HEK293 (cell line): ENCODE measurements around the gene BTBD16.

ENCODE experiments used
- CTCF ChIA-PET: fragments of 350-600 bp; formaldehyde crosslinking; extraction: SDS; loops from one replicate; lab custom pipeline; 2021; ENCODE audit warnings: antibody characterized with exemption; lab: Yijun Ruan, JAX
- POLR2A ChIA-PET: fragments of 300-600 bp; formaldehyde crosslinking; extraction: SDS; loops from one replicate; lab custom pipeline; 2020; ENCODE audit warnings: antibody characterized with exemption, inconsistent platforms; lab: Yijun Ruan, JAX
- H3K27ac ChIP-seq: fragments of 200-500 bp; sonication (Bioruptor generic); 2 replicates; pipeline ENCODE4 v1.5.1; 2014; ENCODE audit warnings: low read depth, low read length, control low read depth, inconsistent platforms; ENCODE audit errors: extremely low read depth
- H3K36me3 ChIP-seq, 2 experiments: fragments of 200-500 bp in 1 of 2; sonication (Bioruptor generic) in 1 of 2; 1 replicate in 1 of 2; 2 replicates in 1 of 2; pipeline ENCODE4 v1.5.1; 2014 to 2017; ENCODE audit warnings: inconsistent platforms in 2 of 2, low read length in 2 of 2; ENCODE audit not compliant: control insufficient read depth in 2 of 2, insufficient read depth in 1 of 2
- H3K4me1 ChIP-seq: fragments of 200-500 bp; sonication (Bioruptor generic); 2 replicates; pipeline ENCODE4 v1.5.1; 2014; ENCODE audit warnings: mild to moderate bottlenecking, low read length, inconsistent platforms; ENCODE audit not compliant: control insufficient read depth, insufficient read depth
- H3K4me3 ChIP-seq: 2 replicates; pipeline ENCODE4 v1.5.1; 2011; ENCODE audit warnings: low read depth, mild to moderate bottlenecking, control low read depth, low read length, moderate library complexity
- H3K9me3 ChIP-seq: fragments of 200-500 bp; sonication (Bioruptor generic); 2 replicates; pipeline ENCODE4 v1.5.1; 2014; ENCODE audit warnings: low read depth, low read length, inconsistent platforms; ENCODE audit not compliant: control insufficient read depth, insufficient read depth
- PRDM1 ChIP-seq: fragments of 450-650 bp; formaldehyde crosslinking; IDR thresholded peaks from 2 replicates; pipeline ENCODE4; 2016; ENCODE audit warnings: missing biosample characterization, missing genetic modification characterization
- ZNF10 ChIP-seq: fragments of 450-650 bp; formaldehyde crosslinking; IDR thresholded peaks from 2 replicates; pipeline ENCODE4 v1.5.1; 2017; ENCODE audit warnings: missing biosample characterization, missing genetic modification characterization
- ZNF37A ChIP-seq: fragments of 450-650 bp; IDR thresholded peaks from 2 replicates; pipeline ENCODE4 v1.5.1; 2018; ENCODE audit warnings: missing biosample characterization, missing genetic modification characterization
- ZNF510 ChIP-seq: fragments of 450-650 bp; formaldehyde crosslinking; IDR thresholded peaks from 2 replicates; pipeline ENCODE4 v1.5.1; 2018; ENCODE audit warnings: mild to moderate bottlenecking, missing genetic modification characterization, missing biosample characterization; ENCODE audit not compliant: insufficient replicate concordance
- ZNF654 ChIP-seq: fragments of 450-650 bp; formaldehyde crosslinking; IDR thresholded peaks from 2 replicates; pipeline ENCODE4 v1.5.1; 2016; ENCODE audit warnings: low read depth, missing biosample characterization, missing genetic modification characterization
- ZNF768 ChIP-seq: fragments of 450-650 bp; formaldehyde crosslinking; IDR thresholded peaks from 2 replicates; pipeline ENCODE4 v1.5.1; 2018; ENCODE audit warnings: missing biosample characterization, mild to moderate bottlenecking, missing genetic modification characterization
- ZSCAN23 ChIP-seq: fragments of 450-650 bp; formaldehyde crosslinking; IDR thresholded peaks from 2 replicates; pipeline ENCODE4 v1.5.1; 2016; ENCODE audit warnings: missing biosample characterization, missing genetic modification characterization
- TF ChIP-seq, protein P1 (sequence below): fragments of 450-650 bp; formaldehyde crosslinking; IDR thresholded peaks from 2 replicates; pipeline ENCODE4 v1.5.1; 2016; ENCODE audit warnings: missing biosample characterization, missing genetic modification characterization
- TF ChIP-seq, protein P2 (sequence below): fragments of 450-650 bp; formaldehyde crosslinking; IDR thresholded peaks from 2 replicates; pipeline ENCODE4 v1.5.1; 2016; ENCODE audit warnings: missing biosample characterization, missing genetic modification characterization
- TF ChIP-seq, protein P3 (sequence below): fragments of 450-650 bp; formaldehyde crosslinking; IDR thresholded peaks from 2 replicates; pipeline ENCODE4 v1.5.1; 2016; ENCODE audit warnings: missing biosample characterization, missing genetic modification characterization
- TF ChIP-seq, protein P4 (sequence below): fragments of 450-650 bp; formaldehyde crosslinking; optimal IDR thresholded peaks from 2 replicates; pipeline ENCODE3; 2016; ENCODE audit warnings: missing biosample characterization, mild to moderate bottlenecking, missing genetic modification characterization

The BTBD16 gene

DNA sequence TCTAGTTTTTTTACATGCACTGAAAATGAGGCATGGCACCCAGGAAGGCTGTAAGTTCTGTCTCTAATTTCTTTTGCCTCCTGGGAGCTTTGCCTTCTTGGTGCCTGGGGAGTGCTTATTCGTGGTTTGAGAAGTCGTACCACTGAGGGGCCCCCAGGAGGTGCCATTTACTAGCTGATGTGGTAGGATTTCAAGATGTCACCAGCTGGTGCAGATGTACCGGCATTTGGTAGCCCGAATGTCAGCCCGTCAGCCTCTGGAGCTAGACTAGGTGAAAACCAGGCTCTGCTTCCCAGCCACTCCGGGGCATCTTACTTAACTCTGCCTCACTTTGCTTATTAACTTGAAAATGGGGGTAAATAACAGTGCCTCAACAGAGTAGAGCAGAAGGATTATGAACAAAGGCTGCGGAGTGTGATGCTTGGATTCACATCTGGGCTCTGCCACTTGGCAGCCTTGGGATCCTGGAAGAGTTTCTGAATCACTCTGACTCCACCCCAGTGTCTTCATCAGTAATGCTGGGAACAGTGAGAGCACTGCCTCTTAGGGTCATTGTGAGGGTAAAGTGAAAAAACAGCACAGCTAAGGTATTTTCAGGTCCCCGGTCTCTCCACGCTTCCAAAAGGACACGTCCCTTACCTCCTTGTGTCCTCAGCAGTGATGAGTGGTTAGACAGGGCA, 31.4 kb upstream of the BTBD16 start (continued):
- TF ChIP-seq ZNF10 (tag by site-specific recombination) (no peak), ZNF510 (no peak), ZSCAN23 (tag by site-specific recombination) (no peak), ZNF37A (no peak), ZNF654 (tag by site-specific recombination) (no peak)
- TF ChIP-seq, protein P1, sequence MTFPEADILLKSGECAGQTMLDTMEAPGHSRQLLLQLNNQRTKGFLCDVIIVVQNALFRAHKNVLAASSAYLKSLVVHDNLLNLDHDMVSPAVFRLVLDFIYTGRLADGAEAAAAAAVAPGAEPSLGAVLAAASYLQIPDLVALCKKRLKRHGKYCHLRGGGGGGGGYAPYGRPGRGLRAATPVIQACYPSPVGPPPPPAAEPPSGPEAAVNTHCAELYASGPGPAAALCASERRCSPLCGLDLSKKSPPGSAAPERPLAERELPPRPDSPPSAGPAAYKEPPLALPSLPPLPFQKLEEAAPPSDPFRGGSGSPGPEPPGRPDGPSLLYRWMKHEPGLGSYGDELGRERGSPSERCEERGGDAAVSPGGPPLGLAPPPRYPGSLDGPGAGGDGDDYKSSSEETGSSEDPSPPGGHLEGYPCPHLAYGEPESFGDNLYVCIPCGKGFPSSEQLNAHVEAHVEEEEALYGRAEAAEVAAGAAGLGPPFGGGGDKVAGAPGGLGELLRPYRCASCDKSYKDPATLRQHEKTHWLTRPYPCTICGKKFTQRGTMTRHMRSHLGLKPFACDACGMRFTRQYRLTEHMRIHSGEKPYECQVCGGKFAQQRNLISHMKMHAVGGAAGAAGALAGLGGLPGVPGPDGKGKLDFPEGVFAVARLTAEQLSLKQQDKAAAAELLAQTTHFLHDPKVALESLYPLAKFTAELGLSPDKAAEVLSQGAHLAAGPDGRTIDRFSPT (tag by site-specific recombination): no peak

DNA sequence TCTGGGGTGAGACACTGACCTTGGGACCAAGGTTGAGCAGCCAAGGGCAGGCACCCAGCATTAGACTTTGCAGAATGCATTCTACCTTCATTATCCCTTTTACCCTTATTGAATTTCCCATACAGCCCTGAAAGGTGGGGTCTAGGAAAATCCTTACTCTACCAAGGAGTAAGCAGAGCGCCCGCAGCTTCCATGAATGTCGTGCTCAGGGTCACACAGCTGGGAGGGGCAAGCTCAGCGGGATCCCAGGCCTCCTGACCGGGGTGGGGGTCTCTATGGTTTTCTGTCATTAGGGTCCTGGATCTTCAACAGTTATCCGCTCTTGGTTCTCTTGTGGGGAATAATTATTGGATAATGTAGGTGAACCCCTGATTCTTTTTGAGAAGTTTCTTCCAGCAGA, 30.7 kb upstream of the BTBD16 start:
- CTCF ChIA-PET: interaction anchor here (1.4 kb wide), 1 partner anchor 27 kb away, joined by 4 read pairs; no protein-coding TSS in a partner anchor
- Histone ChIP-seq H3K9me3 (no peaks in the 10 kb centered on the region), H3K27ac (no peak overlapping the region), H3K36me3 (peaks cover 0 to 16% of the 10 kb centered on the region in 2 experiments; a peak in 2 of 3 replicates), H3K4me3 (no peak overlapping the region), H3K4me1 (no peaks in the 10 kb centered on the region)
- POLR2A ChIA-PET: no interaction called here
- TF ChIP-seq PRDM1 (tag by site-specific recombination): no peak

DNA sequence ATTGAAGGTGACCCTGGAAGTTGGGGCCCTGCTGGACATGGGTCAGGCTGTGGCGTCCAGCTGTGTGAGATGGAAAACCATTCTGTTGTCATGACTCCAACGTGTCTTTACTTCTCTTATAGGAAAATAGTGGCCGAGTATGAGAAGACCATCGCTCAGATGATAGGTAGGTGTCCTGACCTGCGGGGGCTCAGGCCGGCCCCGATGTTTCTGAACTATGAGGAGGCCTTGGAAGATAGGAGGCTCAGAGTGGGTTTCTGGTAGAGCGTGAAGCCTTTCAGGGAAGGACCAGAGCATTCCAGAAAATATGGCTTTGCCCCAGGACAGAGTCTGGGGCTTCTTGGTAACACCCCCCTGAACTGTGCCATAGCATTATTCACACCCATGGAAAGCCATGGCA, 29.3 kb upstream of the BTBD16 start:
- no peak overlapping the region for H3K27ac ChIP-seq
- H3K4me3 ChIP-seq: no peak overlapping the region
- TF ChIP-seq, protein P2, sequence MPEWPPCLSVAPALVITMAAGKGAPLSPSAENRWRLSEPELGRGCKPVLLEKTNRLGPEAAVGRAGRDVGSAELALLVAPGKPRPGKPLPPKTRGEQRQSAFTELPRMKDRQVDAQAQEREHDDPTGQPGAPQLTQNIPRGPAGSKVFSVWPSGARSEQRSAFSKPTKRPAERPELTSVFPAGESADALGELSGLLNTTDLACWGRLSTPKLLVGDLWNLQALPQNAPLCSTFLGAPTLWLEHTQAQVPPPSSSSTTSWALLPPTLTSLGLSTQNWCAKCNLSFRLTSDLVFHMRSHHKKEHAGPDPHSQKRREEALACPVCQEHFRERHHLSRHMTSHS (tag by site-specific recombination): no peak
- TF ChIP-seq, protein P3, sequence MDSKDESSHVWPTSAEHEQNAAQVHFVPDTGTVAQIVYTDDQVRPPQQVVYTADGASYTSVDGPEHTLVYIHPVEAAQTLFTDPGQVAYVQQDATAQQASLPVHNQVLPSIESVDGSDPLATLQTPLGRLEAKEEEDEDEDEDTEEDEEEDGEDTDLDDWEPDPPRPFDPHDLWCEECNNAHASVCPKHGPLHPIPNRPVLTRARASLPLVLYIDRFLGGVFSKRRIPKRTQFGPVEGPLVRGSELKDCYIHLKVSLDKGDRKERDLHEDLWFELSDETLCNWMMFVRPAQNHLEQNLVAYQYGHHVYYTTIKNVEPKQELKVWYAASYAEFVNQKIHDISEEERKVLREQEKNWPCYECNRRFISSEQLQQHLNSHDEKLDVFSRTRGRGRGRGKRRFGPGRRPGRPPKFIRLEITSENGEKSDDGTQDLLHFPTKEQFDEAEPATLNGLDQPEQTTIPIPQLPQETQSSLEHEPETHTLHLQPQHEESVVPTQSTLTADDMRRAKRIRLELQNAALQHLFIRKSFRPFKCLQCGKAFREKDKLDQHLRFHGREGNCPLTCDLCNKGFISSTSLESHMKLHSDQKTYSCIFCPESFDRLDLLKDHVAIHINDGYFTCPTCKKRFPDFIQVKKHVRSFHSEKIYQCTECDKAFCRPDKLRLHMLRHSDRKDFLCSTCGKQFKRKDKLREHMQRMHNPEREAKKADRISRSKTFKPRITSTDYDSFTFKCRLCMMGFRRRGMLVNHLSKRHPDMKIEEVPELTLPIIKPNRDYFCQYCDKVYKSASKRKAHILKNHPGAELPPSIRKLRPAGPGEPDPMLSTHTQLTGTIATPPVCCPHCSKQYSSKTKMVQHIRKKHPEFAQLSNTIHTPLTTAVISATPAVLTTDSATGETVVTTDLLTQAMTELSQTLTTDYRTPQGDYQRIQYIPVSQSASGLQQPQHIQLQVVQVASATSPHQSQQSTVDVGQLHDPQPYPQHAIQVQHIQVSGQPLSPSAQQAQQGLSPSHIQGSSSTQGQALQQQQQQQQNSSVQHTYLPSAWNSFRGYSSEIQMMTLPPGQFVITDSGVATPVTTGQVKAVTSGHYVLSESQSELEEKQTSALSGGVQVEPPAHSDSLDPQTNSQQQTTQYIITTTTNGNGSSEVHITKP: no peak
- TF ChIP-seq ZNF768 (tag by site-specific recombination) (no peak), PRDM1 (tag by site-specific recombination) (no peak)
- TF ChIP-seq, protein P4, sequence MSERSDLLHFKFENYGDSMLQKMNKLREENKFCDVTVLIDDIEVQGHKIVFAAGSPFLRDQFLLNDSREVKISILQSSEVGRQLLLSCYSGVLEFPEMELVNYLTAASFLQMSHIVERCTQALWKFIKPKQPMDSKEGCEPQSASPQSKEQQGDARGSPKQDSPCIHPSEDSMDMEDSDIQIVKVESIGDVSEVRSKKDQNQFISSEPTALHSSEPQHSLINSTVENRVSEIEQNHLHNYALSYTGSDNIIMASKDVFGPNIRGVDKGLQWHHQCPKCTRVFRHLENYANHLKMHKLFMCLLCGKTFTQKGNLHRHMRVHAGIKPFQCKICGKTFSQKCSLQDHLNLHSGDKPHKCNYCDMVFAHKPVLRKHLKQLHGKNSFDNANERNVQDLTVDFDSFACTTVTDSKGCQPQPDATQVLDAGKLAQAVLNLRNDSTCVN (tag by site-specific recombination): no peak
- H3K4me1 ChIP-seq: no peaks in the 10 kb centered on the region
- H3K36me3 ChIP-seq: peaks cover 0 to 16% of the 10 kb centered on the region in 2 experiments; a peak in 2 of 3 replicates
- CTCF ChIA-PET: no interaction called here
- no peaks in the 10 kb centered on the region for H3K9me3 ChIP-seq
- POLR2A ChIA-PET: no interaction called here
